GM12873 (cell line): ENCODE measurements around the gene GDAP2.

ENCODE experiments used
- CTCF ChIP-seq: IDR thresholded peaks from 2 replicates; pipeline ENCODE4 v1.5.1; 2012; ENCODE audit warnings: low read depth, mild to moderate bottlenecking, moderate library complexity, low read length, control low read depth; ENCODE audit not compliant: insufficient read depth; ENCODE audit errors: missing control alignments

GDAP2 gene

GRCh38 chr1:117818456-117818855, 111.0 kb downstream of the GDAP2 start:
- no peak for TF ChIP-seq CTCF

- TF ChIP-seq CTCF = no peak
Observed at GRCh38 chr1:117817629-117818028, 111.8 kb downstream of the GDAP2 start.

GRCh38 chr1:117815926-117816325, 113.5 kb downstream of the GDAP2 start:
- TF ChIP-seq CTCF = no peak

GRCh38 chr1:117814856-117815797, 114.3 kb downstream of the GDAP2 start:
- no peak for TF ChIP-seq CTCF
